Suppressor macrophage (primary cell): ENCODE results near the gene MAP2K2.
A peak's percentile ranks its signal among the peaks of the same experiment; 100 is the strongest.

ENCODE experiments used
- DNase-seq, 4 experiments: peaks; one replicate each; pipeline ENCODE4 v3.0.0-alpha.2; 2020 to 2022

Gene MAP2K2

DNA sequence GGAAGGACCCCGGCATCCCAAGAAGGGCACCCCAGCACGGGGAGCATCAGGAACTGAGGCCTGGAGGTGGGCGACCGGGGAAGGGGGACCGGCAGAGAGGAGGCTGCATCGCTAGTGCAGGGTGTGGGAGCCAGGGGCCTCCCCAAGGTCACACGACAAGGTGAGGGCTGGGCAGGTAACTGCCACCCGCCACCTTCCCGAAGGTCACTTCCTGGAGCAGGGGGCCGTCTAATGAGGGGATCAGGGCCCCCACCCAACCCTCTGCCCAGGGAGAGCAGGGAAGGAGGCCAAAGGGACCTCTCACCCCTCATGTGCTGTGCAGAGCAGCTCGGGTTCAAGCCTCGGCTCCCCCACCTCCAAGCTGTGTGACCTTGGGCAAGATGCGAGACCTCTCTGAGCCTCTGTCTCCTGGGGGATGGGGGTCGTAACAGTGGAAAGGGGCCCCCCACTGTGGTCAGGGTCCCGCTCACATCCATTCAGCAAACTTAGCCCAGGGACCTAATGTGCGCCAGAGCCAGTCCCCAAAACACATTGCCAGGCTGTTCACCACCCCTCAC lies 63.2 kb downstream of the MAP2K2 start:
- no peak for DNase-seq

DNA sequence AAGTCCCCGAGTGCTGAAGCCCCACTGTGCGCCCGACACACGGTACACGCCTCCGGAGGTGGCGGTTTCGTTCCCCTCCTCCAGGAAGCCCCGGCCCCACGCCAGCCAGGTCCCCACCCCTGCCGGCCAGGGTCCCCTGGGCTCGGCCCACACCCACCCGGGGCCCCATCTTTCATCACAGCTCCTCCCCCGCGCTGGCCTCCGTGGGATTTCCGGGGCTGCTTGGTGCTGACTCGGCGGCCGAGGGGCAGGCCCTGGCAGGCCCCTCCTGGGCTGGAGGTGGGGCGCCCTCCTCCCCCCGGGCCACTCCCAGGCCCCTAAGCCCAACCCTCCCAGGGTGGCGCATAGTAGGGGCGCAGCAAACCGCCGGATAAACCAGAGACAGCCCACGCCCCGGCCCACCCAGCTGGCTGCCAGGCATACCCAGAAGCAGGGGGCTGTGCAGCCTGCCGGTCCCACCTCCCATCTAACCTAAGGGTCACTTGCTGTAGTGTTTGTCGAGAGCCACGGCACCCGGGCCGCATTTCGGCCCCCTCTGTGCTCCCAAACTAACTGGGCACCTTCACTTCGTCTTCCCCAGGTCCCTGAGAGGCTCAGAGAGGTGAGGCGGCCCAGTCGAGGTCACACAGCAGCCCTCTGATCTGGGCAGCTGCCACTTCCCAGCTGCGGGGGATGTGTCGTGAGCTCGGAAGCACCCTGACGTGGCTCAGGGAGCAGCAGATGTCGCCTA lies 63.9 kb downstream of the MAP2K2 start:
- peak in 3 of 4 experiments; percentile 51 to 72 (median 68) for DNase-seq

DNA sequence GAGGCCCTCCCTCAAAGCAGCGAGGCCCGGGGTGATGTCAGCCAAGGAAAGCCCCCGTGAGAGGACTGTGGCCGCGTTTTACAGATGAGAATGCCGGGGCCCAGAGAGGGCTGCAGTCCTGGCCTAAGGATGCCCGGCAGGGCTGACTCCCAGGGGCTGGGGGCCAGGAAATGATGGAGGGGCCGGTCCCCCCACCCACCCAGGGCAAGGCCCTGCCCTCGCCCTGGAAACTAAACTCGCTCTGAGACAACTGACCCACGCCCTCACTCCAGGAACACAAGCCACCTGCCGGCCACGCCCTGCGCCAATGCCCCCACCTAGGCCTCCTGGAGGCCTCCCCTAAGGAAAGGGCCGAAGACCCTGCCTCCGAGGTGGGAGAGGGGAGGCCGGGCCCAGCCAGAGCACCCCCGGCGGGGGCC lies 64.5 kb downstream of the MAP2K2 start:
- no peak for DNase-seq

DNA sequence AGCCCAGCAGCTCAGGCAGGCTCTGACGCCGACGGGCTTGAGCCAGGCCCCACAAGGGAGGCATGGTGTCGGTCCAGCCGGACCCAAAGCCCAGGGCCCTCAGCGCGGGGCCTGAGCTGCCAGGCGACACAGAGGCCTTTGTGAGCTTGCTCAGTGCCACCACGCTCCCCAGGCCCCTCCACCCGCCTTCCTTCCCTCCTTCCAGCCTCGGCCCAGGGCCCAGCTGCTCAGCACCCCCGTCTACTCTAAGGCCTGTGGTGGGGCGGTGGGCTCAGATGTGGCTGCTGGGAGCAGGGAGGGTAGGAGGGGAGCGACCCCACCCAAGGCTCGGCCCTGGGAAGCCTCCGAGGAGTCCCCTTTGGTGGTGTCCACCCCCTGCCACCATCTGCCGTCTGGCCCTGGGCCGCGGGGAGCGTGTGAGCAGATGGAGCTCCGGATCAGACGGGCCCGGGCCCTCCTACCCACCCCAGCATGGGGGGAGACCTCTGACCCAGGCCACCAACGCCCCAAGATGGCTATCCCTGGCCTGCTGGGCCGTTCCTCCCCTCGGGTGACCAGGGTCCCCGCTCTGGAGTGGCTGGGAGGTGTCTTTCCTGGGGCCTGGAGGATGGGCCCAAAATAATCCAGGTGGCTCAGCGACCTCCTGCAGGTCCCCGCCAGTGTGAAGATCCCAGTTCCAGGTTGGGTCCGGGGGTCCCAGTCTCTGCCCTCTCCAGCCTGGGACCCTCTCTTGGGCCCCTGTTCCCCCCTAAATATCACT lies 65.0 kb downstream of the MAP2K2 start:
- DNase-seq, result peak in 2 of 4 experiments; percentile 29 to 38

DNA sequence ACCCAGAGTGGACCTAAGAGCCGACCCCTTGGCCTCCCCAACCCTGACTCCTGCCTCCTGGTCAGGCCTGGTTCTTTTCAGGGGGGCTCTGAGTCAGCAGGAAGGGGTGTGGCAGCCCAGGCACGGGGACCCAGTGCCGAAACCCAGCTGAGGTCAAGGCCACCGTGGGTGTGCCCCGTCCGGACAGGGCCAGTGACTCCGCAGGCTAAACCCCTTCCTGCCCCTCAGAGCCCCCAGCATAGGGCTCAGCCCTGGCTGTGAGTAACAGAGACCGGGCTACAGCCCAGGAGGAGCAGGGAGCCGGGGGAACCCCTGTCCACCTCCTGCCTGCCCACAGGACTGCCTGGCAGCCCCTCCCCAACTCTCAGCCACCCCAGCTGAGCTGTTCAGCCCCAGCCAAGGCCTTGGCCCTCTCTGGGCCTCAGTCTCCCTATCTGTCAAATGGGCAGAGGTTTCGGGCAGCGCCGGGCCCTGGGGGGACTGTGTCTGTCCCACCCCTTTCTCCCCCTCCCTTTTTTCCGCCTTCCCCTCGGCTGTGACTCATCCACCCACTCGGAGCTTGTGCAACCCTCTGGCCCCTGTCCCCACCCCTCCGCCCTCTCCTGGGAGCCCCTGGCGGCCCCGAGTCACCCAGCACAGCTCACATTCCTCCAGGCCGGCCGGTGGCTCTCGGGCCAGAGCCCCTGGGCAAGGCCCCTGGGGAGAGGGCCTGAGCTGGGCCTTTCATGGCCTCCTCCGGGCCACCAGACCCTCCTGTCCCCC lies 65.8 kb downstream of the MAP2K2 start:
- peak; percentile 85 to 93 (median 92) for DNase-seq

DNA sequence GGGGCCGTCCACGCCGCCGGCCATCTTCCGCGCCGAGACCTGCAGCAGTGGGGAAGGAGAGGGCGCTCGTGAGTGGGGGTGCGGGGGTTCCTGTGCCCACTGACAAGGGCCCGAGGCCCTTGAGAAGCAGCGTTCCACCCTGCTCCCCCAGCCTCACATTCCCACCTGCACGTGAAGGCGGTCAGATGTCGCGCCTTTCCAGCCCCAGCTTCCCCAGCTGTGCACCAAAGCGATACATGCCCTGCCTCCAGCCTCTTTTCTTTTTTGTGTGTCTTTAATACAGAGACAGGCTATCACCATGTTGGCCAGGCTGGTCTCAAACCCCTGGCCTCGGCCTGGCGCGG lies 68.7 kb downstream of the MAP2K2 start:
- DNase-seq, result no peak

DNA sequence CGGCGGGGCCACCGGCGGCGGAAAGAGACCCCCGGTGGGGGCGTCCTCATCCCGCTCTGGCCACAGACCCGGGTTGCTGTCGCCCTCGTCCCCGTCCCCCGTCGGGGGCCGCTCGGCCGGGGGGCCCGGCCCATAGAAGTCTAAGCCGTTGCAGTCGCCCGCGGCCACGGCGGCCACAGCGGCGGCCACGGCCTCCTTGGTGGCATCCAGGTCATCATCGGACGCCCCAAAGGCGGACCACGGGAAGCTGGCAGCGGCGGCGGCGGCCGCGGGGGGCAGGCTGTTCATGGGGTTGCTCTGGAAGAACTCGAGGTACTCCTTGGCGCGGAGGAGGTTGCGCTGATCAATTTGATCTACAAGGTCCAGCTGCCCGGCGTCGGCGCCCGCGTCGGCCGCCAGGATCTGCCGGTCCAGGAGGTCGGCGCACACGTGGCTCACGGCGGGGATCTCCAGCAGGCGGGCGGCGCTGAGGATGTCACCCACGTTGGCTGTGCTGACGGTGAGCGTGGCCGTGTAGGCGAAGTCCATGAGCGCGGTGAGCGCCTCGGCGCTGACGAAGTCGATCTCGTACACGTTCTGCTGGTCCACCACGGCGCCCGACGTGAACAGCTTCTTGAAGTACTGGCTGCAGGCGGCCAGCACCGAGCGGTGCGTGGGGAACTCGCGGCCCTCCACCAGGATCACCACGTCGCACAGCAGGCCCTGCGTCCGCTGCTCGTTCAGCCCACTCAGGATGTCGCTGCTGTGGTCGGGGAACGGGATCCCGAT lies 69.3 kb downstream of the MAP2K2 start:
- DNase-seq, result no peak

DNA sequence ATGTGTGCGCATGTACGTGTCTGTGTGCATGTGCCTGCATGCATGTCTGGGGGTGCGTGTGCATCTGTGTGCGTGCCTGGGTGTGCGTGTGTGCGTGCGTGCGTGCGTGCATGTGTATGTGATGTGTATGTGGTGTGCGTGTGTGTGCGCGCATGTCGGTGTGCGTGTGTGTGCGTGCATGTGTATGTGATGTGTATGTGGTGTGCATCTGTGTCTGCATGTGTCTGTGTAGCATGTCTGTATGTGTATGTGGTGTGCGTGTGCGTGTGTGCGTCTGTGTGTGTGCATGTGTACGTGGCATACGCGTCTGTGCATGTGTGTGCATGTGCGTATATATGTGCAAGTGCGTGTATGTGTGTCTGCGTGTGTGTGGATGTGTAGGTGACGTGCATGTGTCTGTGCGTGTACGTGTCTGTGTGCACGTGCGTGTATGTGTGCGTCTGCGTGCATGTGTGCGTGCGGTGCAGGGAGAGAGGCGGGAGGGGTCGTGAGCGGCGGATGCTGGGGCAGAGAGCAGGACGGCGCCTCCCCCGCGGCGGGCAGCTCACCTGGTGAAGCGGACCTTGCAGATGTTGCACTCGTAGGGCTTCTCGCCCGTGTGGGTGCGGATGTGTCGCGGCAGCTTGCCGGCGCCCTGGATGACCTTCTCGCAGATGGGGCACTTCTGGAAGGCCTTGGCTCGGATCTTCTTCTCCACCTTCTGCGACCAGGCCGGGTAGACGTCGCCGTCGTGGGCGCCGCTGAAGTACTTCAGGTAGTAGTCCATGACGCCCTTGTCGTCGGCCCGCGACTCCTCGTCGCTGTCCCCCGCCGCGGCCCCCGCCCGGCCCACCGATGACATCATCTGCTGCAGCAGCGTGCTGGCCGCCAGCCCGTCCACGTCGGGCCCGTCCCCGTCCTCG lies 70.2 kb downstream of the MAP2K2 start:
- DNase-seq, result no peak

DNA sequence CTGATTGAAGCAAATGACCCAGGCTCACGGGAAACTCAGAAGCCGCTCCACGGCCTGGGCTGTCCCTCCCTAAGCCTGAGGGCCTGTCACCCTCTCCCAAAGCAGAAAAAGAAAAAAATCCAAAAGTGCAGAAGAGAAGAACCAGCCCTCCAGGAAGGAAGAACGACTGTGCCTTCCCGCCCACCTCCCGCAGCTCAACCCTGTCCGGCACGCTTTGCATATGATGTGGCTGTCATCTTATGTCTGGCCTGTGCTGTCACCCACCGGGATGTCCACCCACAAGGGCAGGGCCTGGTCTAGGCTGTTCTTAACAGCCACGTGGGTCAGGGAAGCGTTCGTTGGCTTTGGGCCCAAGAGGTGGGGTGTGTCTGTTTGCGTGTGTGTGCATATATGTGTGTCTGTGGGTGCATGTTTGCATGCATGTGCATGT lies 70.9 kb downstream of the MAP2K2 start:
- peak; percentile 83 to 93 (median 90) for DNase-seq

DNA sequence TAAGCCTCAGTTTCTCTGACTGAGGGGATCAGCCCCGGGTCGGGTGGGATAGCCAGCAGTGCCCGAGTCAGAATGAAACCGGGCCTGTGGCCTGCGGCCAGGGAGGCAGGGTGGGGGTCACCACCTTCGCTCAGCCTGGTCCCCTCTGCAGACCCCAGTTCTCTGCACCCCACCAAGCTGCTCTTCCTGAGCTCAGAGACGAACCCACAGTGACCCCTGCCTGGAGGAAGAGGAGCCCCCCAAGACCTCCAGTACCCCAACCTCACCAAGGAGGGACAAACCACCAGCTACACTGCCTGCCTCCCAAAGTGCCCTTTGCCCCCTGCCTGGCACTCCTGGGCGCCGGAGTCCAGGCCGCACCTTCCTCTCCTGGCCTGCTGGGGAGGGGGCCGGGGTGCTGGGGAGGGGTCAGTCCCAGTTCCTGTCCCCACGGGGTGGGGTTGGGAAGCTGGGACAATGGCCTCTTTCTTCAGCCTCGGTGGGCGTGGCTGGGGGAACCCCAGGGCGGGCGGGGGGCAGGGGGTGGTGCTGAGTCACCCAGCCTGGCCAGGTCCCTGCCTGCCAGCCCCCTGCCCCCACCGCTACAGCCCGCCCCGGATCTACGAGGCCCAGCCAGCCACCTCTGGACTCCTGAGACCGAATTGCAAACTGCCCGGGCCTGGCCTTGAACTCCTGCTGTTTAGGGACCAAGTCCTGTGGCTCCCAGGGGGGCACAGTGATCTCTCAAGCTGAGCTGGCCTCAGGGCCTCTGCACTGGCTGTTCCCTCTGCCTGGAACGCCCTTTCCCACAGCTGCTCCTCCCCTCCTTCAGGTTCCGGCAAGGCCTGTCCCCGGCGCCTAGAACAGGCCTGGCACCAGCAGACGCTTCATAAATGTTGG lies 71.6 kb downstream of the MAP2K2 start:
- DNase-seq, result peak in 2 of 4 experiments; percentile 63 to 76

DNA sequence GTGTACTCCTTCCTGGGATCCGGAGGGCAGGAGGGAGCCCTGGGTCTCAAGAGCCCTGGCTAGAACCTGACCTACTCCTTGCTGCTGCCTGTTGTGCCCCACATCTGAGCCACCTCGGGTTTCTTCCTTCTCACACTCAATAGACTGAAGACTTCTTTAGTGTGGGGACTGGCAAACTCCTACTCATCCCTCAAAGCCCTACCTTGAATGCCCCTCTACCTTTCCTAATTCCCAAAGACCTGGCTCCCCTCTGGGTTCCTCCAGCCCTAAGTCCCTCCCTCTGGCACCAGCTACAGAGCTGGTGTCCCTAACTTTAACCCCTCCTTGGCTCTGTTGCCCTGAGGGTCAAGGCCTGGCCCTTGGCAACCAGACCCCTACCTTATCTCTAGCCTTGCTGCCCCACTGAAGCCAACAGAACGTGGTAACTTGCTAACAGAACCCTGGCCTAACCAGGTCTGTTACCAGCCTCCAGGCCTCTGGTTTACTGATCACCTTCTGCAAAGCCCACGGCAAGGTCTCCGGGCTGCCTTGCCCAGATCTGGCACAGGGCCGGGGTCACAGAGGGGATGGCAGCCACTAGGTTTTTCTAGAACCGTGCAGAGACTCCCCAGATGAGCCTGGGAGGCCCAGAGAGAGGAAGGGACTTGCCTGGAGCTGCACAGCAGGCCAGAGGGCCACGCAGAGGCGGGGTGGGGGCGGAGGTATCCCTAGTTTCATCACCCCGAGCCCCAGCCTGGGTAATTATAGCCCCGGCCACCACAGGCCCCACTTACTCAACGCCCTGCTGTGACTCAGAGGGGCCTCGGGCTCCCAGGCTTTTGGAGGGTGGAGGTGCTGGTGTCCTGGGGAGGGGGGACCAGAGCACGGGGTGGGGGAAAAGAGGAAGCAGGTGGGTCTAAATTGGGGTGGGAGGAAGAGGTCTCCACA lies 72.5 kb downstream of the MAP2K2 start:
- peak; percentile 86 to 93 (median 92) for DNase-seq

DNA sequence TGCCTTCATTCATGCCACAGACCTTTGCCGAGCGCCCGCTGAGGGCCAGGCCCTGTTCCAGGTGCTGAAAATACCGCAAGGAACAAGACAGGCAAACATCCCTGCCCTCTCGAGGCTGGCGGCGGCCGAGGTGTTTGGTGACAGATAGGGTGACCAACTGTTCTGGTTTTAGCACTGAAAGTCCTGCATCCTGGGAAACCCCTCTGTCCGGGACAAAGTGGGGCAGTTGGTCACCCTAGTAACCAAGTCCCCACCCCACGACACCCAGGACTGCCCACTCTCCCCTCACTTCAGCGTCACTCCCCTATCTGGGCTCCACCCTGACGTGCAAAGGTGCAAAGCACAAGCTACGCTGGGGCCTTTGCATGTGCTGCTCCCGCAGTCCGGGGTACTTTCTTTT lies 74.5 kb downstream of the MAP2K2 start:
- no peak for DNase-seq

DNA sequence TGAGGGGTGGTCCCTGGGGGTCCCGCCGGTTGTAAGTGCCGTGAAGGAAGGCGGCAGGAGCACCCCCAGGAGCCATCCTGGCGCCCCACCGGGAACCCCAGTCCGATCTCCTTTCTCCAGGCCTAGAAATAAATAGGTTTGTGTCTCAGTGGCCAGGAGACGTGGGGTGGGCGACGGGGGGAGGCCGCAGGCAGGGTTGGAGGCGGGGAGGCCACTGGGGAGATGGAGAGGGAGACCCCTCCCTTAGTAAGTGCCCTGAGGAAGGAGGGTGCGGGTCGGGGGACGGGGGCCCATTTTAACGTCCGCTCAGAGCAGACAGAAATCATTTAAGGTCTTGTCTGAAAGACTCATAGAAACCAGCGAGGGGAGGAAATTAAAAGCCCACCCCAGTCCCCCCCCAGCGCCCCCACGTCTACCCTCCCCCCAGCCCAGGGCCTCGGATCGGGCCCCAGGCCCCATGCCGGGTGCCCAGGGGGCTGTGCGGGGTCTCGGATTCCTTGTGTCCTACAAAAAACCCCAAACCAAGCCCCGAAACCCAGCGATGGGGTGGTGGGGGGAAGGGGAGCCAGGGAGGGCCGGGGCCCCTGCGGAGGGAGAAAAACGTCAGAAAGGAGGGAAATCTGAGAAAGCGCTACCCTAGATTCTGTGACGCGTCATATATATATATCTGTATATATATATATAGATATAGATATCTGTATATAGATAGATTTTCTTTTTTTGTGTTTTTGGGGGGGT lies 76.8 kb downstream of the MAP2K2 start:
- no peak for DNase-seq

DNA sequence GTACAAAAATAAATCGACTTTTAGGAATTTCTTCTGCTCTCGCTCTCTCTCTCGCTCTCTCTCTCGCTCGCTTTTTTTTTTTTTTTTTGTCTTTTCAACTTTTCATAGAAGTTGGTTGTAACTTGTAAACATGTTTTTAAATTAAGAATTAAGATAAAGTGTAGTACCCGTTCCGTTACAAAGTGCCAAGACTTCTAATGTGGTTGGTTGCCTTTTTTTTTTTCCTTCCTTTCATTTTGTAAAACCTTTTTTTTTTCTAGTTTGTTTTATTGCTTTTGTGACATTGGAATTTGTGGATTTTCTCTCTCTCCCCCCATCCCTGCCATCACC lies 77.6 kb downstream of the MAP2K2 start:
- DNase-seq, result no peak

DNA sequence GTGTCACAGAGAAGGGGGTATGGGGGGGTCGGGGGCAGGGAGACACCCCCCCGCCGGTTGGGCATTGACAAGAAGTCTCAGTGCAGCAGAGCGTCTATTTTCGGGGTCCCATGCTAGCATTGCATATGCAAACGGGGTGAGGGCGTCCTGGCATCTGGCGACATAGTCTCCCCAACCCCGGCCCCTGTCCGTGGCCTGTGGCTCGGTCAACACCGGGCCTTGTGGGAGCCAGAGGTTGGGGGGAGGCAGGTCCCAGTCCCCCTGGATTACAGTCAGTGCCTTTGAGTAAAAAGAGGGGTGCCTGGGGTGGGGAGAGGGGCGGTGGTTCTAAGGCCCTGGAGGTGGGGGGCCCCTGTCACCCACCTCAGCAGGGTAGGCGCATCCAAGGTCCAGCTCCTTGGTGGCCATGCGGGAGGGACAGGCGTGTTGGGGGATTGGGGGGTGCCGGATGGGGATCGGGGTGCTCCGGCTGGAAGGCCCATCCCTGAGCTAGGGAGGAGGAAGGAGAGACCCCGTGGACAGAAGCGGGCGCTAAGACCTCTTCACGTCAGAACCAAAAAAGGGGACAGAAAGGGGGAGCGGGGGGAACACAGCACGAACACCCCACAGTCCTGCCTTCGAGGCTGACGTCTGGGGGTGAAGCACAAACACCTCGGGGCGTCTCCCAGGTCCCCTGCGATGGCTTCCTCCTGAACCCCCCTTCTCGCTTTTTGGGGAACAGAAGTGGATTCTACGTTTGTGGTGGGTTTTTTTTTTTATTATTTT lies 78.1 kb downstream of the MAP2K2 start:
- no peak for DNase-seq

DNA sequence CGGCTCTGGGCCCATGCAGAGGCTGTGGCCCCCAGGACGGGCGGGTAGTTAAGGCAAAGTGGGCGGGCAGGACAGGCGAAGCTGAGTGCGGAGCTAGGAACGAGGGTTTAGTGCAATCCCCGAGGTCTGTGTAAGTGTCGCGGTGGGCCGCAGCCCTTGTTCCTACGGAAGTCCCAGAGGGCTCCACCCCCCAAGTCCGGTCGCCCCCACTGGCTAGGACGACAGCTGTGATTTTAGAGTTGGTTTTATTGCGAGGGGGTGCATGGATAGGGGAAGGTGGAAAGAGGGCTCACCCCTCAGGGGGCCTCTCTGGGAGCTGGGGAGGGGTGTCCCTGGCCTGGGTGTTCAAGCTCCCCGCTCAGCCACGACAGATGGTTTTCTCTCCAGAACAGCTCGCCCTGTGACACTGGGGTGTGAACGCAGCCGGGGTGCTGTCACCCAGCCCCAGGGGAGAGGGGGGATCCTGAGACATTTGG lies 78.9 kb downstream of the MAP2K2 start:
- no peak for DNase-seq

DNA sequence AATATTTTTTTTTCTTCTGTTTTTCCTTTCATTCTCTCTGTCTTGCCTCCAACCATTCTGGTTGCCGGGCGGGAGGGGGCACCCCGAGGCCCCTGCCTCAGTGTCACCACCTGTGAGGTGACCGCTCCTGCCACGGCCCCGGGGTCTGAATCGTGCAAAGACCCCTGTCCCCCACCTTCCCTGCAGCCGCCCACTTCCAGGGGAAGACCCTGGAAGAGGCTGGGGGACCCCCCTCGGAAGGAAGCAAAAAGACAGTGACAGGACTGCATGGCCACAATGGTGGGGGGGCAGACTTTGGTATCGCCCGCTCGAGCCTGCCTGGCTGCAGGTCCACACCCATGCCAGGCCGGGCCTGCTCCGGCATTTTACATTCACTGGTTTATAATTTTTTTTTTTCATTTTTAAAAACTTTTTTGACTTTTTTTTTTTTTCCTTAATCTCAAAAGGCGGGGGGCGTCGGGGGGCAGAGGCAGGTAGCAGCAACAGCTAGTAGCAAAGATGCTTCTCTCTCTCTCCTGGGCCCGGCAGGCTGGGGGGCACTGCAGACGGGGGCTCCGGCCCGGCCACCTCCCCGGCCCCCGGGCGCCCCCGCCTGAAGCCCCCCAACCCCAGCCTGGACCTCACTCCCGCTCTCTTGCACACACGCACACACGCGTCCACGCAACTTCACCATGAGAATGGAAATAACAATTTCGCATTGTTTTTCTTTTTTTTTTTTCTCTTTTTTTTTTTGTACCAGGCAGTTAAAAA lies 79.8 kb downstream of the MAP2K2 start:
- no peak for DNase-seq
